B cell (primary cell): ENCODE results near the gene HOOK2. TPM values are rescaled to one million over a fixed set of nuclear protein-coding genes. Genes with fewer than 3 reads are reported as not detected.

Source experiments
- ATAC-seq: fragments of 200-7000 bp; cut with Tn5 transposase; one replicate; pipeline ENCODE4 v1.10.0; 2021; ENCODE audit warnings: low read depth, mild to moderate bottlenecking, moderate number of reproducible peaks, moderate library complexity
- CTCF ChIA-PET: fragments of 350-600 bp; sonication (Branson Sonifier 250); formaldehyde crosslinking; loops from one replicate; lab custom pipeline; 2021; ENCODE audit warnings: antibody characterized with exemption, inconsistent platforms; lab: Charles Lee
- POLR2A ChIA-PET: fragments of 350-600 bp; sonication (Branson Sonifier 250); formaldehyde crosslinking; loops from one replicate; lab custom pipeline; 2021; ENCODE audit warnings: antibody characterized with exemption; lab: Charles Lee
- DNase-seq: peaks from one replicate; pipeline ENCODE4 v3.0.0; 2013
- H2AFZ ChIP-seq: 2 replicates; pipeline ENCODE4 v1.6.1; 2012; ENCODE audit warnings: mild to moderate bottlenecking, low read depth, low read length; ENCODE audit not compliant: insufficient read depth, poor library complexity, severe bottlenecking
- H3K27ac ChIP-seq, 2 donors: 1 replicate in 1 of 2; 2 replicates in 1 of 2; pipeline ENCODE4 v1.5.1; 2012 to 2013; ENCODE audit warnings: low read length in 2 of 2, mild to moderate bottlenecking in 2 of 2, moderate library complexity in 1 of 2
- H3K27me3 ChIP-seq, 4 experiments: fragments of 200-600 bp in 1 of 4; sonication (generic) in 1 of 4; replicated peaks in 1 of 4; 1 replicate in 2 of 4; 2 replicates in 2 of 4; pipeline versions ENCODE4 v1.6.1 to v1.7.0; 2013 to 2016; ENCODE audit warnings: low read length in 3 of 4, mild to moderate bottlenecking in 2 of 4, mixed read lengths in 1 of 4, moderate library complexity in 1 of 4; ENCODE audit not compliant: insufficient read depth in 4 of 4, control insufficient read depth in 3 of 4; ENCODE audit errors: control extremely low read depth in 1 of 4
- H3K36me3 ChIP-seq, 2 experiments: replicated peaks in 1 of 2; 1 replicate in 1 of 2; 2 replicates in 1 of 2; pipeline versions ENCODE4 v1.6.1 to v1.7.1; 2013; ENCODE audit warnings: low read length in 1 of 2; ENCODE audit not compliant: insufficient read depth in 2 of 2, control insufficient read depth in 1 of 2; ENCODE audit errors: control extremely low read depth in 1 of 2, extremely low read depth in 1 of 2
- H3K4me1 ChIP-seq, 2 donors: fragments of 200-600 bp in 1 of 2; sonication (generic) in 1 of 2; 1 replicate in 1 of 2; 2 replicates in 1 of 2; pipeline versions ENCODE4 v1.5.1 to v1.6.1; 2013 to 2017; ENCODE audit warnings: low read length in 2 of 2; ENCODE audit not compliant: control insufficient read depth in 2 of 2, insufficient read depth in 2 of 2
- H3K4me2 ChIP-seq: replicated peaks from 2 replicates; pipeline ENCODE3; 2012; ENCODE audit warnings: mild to moderate bottlenecking, low read depth, low read length; ENCODE audit not compliant: poor library complexity, severe bottlenecking
- H3K4me3 ChIP-seq, 5 experiments: fragments of 200-600 bp in 1 of 5; sonication (generic) in 1 of 5; 1 replicate in 3 of 5; 2 replicates in 2 of 5; pipeline versions ENCODE4 v1.5.1 to v1.7.0; 2011 to 2016; ENCODE audit warnings: low read length in 4 of 5, mild to moderate bottlenecking in 4 of 5, low read depth in 2 of 5, control low read depth in 1 of 5, moderate library complexity in 1 of 5; ENCODE audit not compliant: insufficient read depth in 1 of 5; ENCODE audit errors: control extremely low read depth in 1 of 5, extremely low read depth in 1 of 5
- H3K79me2 ChIP-seq: fragments of 200-600 bp; sonication (generic); one replicate; pipeline ENCODE4 v1.6.0; 2016; ENCODE audit warnings: low read length; ENCODE audit not compliant: control insufficient read depth, insufficient read depth
- H3K9ac ChIP-seq: fragments of 200-600 bp; sonication (generic); 2 replicates; pipeline ENCODE4 v1.6.1; 2017; ENCODE audit warnings: mild to moderate bottlenecking, low read length, moderate library complexity
- H3K9me3 ChIP-seq, 3 donors: one replicate each; pipeline versions ENCODE4 v1.6.1 to v1.7.1; 2013; ENCODE audit warnings: low read length in 2 of 3; ENCODE audit not compliant: control insufficient read depth in 2 of 3, insufficient read depth in 1 of 3; ENCODE audit errors: control extremely low read depth in 1 of 3
- H4K20me1 ChIP-seq: 2 replicates; pipeline ENCODE4 v1.6.0; 2012; ENCODE audit warnings: mild to moderate bottlenecking, low read length; ENCODE audit not compliant: insufficient read depth, control insufficient read depth, poor library complexity, severe bottlenecking
- H3K27ac Mint-ChIP-seq: one replicate; pipeline ENCODE4 v1.8.0; 2021; ENCODE audit warnings: mixed read lengths
- H3K27me3 Mint-ChIP-seq: one replicate; pipeline ENCODE4 v1.8.0; 2021; ENCODE audit warnings: mixed read lengths
- H3K4me1 Mint-ChIP-seq: one replicate; pipeline ENCODE4 v1.8.0; 2021; ENCODE audit warnings: mixed read lengths
- H3K4me3 Mint-ChIP-seq: one replicate; pipeline ENCODE4 v1.8.0; 2021; ENCODE audit warnings: mixed read lengths
- H3K9me3 Mint-ChIP-seq: one replicate; pipeline ENCODE4 v1.8.0; 2022; ENCODE audit warnings: mixed read lengths; ENCODE audit not compliant: insufficient read depth
- CTCF ChIP-seq: fragments of 200-600 bp; IDR thresholded peaks from one replicate; pipeline ENCODE4 v1.8.0; 2022; ENCODE audit warnings: antibody characterized with exemption, mild to moderate bottlenecking
- EZH2 ChIP-seq: IDR thresholded peaks from 2 replicates; pipeline ENCODE4 v1.6.1; 2012; ENCODE audit warnings: borderline replicate concordance, low read depth, mild to moderate bottlenecking, moderate library complexity, low read length; ENCODE audit not compliant: insufficient read depth, poor library complexity, severe bottlenecking
- WGBS: methylation state at CpG from one replicate; pipeline ENCODE4 v1.1.5; 2013; ENCODE audit warnings: missing lambda C conversion rate; ENCODE audit not compliant: insufficient coverage; 5-methylcytosine and 5-hydroxymethylcytosine counted together
- intact Hi-C: fragments of 100-400 bp; cut with micrococcal nuclease; formaldehyde crosslinking; loops from one replicate; pipeline ENCODE4 v1.10.0; 2022
- polyA plus RNA-seq: library from polyadenylated mRNA; depleted of rRNA; stranded (reverse); fragments of >200 nt; gene quantifications from 2 replicates; pipeline ENCODE4 v1.2.3, GENCODE V29; 2012
- total RNA-seq, 2 donors: library from RNA; stranded (reverse); fragments of 120-200 nt in 1 of 2; gene quantifications; 1 replicate in 1 of 2; 2 replicates in 1 of 2; pipeline versions ENCODE4 v1.2.3 to v1.2.4, GENCODE V29; 2013 to 2022

HOOK2 gene
- total and polyA plus RNA-seq, 2 donors (not counting 1 experiment from before 2014, with no cell fraction given), result 30.3 to 33.4 TPM

GRCh38 chr19:12749938-12750521 lies 25.3 kb downstream of the HOOK2 start:
- no peak overlapping the region for H3K27ac Mint-ChIP-seq
- peaks cover 24% of the 10 kb centered on the region for H3K27me3 Mint-ChIP-seq
- H3K9me3 Mint-ChIP-seq, result peaks cover 4% of the 10 kb centered on the region
- peaks cover 4% of the 10 kb centered on the region for H3K4me1 Mint-ChIP-seq
- ATAC-seq, result no peak
- no peak overlapping the region for H3K4me3 ChIP-seq
- WGBS, result 53% methylated on average over 20 of the region's 24 CpGs
- no peaks in the 10 kb centered on the region for H4K20me1 ChIP-seq
- H3K79me2 ChIP-seq, result no peaks in the 10 kb centered on the region
- H2AFZ ChIP-seq, result no peak overlapping the region
- no peak for DNase-seq
- no peak overlapping the region for H3K4me3 Mint-ChIP-seq
- peaks cover 0 to 21% of the 10 kb centered on the region in 2 experiments for H3K36me3 ChIP-seq
- ChIA-PET CTCF (interaction anchor here (1.7 to 4.4 kb wide), 2 partner anchors 9 to 16 kb away, joined by 3 to 29 read pairs; no protein-coding TSS in a partner anchor), POLR2A (interaction anchor here (1.0 kb wide), 1 partner anchor 46 kb away, joined by 4 read pairs; no protein-coding TSS in a partner anchor)
- peaks cover 5 to 7% of the 10 kb centered on the region in 2 donors for H3K4me1 ChIP-seq
- no peak overlapping the region for H3K9ac ChIP-seq
- peak overlapping the region; percentile 44 for H3K4me2 ChIP-seq
- intact Hi-C loops, result no loop called here
- no peak overlapping the region for H3K27ac ChIP-seq
- H3K27me3 ChIP-seq, result peaks cover 0 to 14% (median 0%) of the 10 kb centered on the region in 4 experiments
- no peak for TF ChIP-seq CTCF
- no peak for TF ChIP-seq EZH2
- H3K9me3 ChIP-seq, result peaks cover 0 to 15% (median 5%) of the 10 kb centered on the region in 3 donors

GRCh38 chr19:12748489-12748888 lies 26.9 kb downstream of the HOOK2 start:
- Histone ChIP-seq H3K27me3 (peaks cover 0 to 4% (median 0%) of the 10 kb centered on the region in 4 experiments), H3K27ac (no peak overlapping the region), H3K36me3 (peaks cover 0 to 28% of the 10 kb centered on the region in 2 experiments), H3K4me3 (no peak overlapping the region), H3K4me2 (no peak overlapping the region), H3K9ac (no peak overlapping the region), H3K79me2 (no peaks in the 10 kb centered on the region), H3K9me3 (peaks cover 0 to 15% (median 5%) of the 10 kb centered on the region in 3 donors), H2AFZ (no peak overlapping the region), H4K20me1 (no peaks in the 10 kb centered on the region), H3K4me1 (peaks cover 5 to 7% of the 10 kb centered on the region in 2 donors)
- Mint-ChIP-seq H3K27ac (no peak overlapping the region), H3K4me3 (no peak overlapping the region), H3K4me1 (peaks cover 4% of the 10 kb centered on the region), H3K9me3 (peaks cover 4% of the 10 kb centered on the region), H3K27me3 (peaks cover 21% of the 10 kb centered on the region)
- ChIA-PET CTCF (interaction anchor here (1.0 to 4.4 kb wide), 3 partner anchors 11 to 31 kb away, joined by 3 to 29 read pairs (median 4); no protein-coding TSS in a partner anchor), POLR2A (no interaction called here)
- ATAC-seq (no peak), DNase-seq (no peak)
- no peak for TF ChIP-seq EZH2
- no peak for TF ChIP-seq CTCF
- 93% methylated on average over 6 of the region's 6 CpGs for WGBS
- intact Hi-C loops, result no loop called here
